Measurements from ENCODE around the gene ZNF681. TPM values are rescaled to one million over a fixed set of nuclear protein-coding genes. Genes with fewer than 3 reads are reported as not detected.
"Not testable (repeated sequence)": the region's sequence is repeated elsewhere in the genome, so short reads cannot be mapped to it uniquely, and the experiment has no call there.

ZNF681 gene
- polyA plus RNA-seq, 10 donors = 2.1 to 4.1 (median 2.9) TPM

DNA sequence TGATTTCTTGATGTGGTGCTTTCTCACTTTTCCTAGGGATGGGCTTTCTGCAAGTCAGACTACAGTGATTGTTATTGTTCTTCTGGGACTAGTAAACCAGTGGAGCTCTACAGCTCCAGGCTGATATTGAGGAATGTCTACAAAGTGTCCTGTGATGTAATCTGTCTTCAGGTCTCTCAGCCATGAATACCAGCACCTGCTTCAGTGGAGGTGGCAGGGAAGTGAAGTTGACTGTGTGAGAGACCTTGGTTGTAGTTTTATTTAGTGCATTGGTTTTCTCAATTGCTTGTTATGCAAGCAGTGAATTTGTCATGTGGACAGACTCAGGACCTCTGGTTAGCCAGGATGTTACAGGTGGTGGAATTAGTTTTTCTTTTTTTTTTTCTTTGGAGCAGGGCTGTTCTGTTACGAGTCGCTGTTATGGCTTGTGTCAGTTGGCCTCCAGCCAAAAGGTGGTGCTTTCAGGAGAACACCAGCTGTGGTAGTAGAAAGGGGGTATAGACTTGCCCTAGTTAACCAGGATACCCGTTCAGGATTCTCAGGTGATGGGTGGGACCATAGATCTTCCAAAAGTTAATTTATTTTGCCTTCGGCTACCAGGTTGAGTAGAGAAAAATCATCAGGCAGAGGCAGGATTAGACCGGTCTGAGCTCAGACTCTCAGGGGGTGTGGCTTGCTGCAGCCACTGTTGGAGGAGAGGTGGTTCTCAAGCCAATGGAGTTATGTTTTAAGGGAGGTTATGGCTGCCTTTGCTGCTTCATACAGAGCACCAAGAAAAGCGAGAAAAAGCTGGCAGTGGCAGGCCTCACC is 59.8 kb downstream of the ZNF681 start:
- peak in 1 of 3 donors; percentile 8 for DNase-seq

DNA sequence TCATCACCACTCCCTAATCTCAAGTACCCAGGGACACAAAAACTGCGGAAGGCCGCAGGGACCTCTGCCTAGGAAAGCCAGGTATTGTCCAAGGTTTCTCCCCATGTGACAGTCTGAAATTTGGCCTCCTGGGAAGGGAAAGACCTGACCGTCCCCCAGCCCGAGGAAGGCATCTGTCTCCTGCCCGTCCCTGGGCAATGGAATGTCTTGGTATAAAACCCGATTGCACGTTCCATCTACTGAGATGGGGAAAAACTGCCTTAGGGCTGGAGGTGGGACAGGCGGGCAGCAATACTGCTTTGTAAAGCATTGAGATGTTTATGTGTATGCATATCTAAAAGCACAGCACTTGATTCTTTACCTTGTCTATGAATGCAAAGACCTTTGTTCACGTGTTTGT is 65.8 kb downstream of the ZNF681 start:
- DNase-seq = not testable (repeated sequence)

Other genes with a start within 250 kb of the ZNF681 start
- gene ZNF675, start 71.7 kb downstream of the ZNF681 start, polyA plus RNA-seq (ENCODE audit: insufficient read length in 10 of 10) = 1 to 10 TPM; 5.1 to 9.9 (median 8.4) TPM
- gene ZNF726, start 156.0 kb upstream of the ZNF681 start, polyA plus RNA-seq (ENCODE audit: insufficient read length in 10 of 10) = 1 to 10 TPM; 2.6 to 6.0 (median 4.3) TPM

Data from muscle of back (tissue), 11 donors.